Body of pancreas (tissue), 4 donors: Measurements from ENCODE around the gene IGFBP6.

ENCODE experiments used
- CTCF ChIP-seq, 7 experiments: fragments of 450-650 bp in 4 of 7; fragments of 200-600 bp in 3 of 7; sonication (generic) in 3 of 7; IDR thresholded peaks; one replicate each; pipeline ENCODE4 v1.5.1; 2016 to 2019; ENCODE audit warnings: antibody characterized with exemption in 7 of 7
- POLR2A ChIP-seq, 3 donors: fragments of 450-650 bp; IDR thresholded peaks; one replicate each; pipeline ENCODE4 v1.6.1; 2016; ENCODE audit warnings: antibody characterized with exemption in 3 of 3, mild to moderate bottlenecking in 2 of 3

DNA sequence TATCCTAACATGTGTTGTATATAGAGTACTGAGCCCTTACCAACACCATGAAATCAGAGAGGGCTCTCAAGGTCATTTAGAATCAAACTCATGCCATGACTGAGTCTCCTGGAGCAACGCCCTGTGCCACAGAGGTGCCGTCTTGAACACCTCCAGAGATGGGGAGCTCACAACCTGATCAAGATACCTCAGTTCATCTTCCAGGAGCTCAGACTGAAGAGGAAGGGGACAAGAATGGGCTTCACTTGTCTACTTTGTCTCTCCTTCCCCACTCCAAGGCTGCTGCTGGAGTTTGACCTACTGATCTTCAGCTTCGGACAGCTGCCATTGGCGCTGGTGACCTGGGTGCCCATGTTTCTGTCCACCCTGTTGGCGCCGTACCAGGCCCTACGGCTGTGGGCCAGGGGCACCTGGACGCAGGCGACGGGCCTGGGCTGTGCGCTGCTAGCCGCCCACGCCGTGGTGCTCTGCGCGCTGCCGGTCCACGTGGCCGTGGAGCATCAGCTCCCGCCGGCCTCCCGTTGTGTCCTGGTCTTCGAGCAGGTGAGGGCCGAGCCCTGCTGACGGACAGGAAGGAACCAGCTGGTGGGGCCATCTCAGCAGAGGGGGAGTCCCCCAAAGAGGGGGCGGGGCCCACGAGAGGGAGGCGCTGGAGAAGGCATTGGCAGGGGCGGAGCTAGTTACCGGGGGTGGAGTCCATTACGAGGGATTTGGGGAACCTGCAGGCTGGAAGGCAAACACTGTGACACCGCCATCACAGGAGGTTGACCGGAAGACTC is 17.8 kb downstream of the IGFBP6 start:
- TF ChIP-seq CTCF (IDR thresholded peaks at IDR 0.05) (no peak), POLR2A (IDR thresholded peaks at IDR 0.05) (no peak)
